NCI-H226 (cell line): ENCODE results near the gene C20orf202.
A peak's percentile ranks its signal among the peaks of the same experiment; 100 is the strongest.

Source experiments
- DNase-seq: peaks from one replicate; pipeline ENCODE4 v3.0.0-alpha.2; 2015

Gene C20orf202

DNA sequence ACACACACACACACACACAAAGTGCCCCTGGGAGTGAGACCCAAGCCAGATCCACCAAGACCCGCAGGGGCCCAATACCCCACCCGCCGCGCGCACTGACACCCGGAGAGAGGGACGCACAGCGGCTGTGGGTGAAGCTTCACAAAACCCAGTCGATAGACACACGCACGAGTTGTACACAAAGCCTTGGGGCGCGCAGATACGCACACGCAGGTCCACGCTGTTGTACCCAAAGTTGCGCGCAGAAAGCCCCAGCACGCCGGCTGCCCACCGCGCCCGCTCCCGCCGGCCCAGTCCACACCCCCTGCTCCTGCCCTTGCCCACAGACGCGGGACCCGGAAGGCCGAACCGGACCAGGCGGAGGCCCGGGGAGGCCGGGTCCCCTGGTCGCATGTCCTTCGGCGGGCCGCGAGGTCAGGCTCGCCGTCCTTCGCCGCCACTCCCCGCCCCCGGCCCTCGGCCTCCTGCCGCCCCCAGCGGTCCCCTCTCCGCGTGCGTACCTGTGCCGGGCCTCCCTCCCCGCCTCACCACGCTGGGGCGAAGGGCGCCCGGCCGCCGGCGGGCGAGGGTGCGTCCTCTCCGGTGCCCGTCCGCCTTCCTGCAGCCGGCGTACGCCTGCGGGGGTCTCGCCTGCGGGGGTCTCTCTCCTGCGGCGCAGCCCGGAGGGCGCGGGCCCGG, 18.5 kb upstream of the C20orf202 start, which contains the start of gene TMEM74B:
Gene TMEM74B, minus strand, starts transcription at position 344 of the 678 bp plus-strand sequence. CDS start 1,180 bp downstream, outside the sequence.
- no peak for DNase-seq

DNA sequence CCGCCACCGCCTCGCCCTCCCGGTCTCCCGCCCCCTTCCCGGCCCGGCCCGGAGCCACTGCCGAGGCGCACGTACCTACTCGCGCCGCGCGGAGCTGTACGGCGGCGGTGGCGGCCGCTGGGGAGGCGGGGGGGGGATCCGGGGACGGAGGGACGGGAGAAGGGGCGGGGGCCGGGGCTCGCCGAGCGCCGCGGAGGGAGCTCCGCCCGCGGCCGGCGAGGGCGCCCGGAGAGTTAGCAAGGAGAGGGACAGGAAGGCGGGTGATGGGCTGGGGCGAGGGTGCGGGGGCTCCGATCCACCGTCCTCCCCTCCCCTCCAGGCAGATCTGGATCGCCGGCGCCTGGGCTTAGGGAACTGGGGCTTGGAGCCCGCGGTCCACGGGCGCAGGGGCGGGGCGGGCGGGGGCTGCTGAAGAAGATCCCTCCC, 17.9 kb upstream of the C20orf202 start:
- no peak for DNase-seq

DNA sequence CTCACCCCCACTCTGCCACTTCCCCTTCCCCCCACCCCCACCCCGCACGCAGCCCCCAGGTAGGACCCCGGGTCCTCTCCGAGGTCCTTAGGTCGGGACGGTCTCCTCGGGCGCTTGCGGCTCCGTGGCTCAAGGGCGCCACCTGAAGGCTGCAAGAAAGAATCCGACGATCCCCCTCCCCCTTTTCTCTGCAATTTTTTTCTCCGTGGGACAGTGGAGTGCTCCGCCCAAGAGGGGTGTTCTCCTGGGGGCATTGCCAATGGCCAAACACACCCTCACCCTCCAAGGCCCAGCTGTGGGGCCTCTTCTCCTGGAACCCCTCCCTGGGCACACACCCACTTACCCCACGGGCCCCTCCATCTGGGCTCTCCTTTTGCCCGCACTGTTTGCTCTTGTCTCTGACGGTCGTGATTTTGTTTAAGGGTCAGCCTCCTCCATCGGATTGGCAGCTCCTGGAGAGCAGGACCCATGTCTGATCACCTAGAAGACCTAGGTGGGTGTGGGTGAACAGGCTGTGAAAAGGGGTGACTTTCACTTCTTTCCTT, 17.4 kb upstream of the C20orf202 start:
- DNase-seq: peak; percentile 5

DNA sequence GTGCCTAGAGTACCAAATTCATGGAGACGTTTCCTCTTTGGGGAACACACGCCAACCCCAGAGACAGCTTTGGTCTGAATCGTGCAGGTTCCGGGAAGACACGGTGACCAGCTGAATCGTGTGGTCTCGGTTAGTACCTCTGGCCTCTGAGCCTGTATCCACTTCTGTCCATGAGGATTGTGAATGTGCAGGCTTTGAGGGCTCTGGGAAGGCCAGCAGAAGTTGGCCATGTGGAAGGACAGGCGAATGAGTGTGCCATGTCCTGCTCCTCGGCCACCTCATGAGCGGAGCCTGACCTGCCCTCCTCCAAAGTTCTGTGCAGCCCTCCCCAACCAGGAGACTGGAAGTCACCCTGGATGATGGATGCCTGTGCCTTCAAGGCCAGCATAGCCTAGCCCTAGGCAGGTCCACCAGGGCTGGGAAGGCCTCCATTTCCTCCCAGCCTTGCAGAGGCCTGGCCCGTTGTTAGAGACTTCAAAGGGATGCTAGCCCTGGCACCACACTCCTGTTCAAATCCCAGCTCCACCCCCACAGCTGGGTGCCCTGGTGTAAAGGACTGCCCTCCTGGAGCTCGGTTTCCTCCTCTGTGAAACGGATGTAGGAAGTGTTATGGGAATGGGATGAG, 16.8 kb upstream of the C20orf202 start:
- no peak for DNase-seq

DNA sequence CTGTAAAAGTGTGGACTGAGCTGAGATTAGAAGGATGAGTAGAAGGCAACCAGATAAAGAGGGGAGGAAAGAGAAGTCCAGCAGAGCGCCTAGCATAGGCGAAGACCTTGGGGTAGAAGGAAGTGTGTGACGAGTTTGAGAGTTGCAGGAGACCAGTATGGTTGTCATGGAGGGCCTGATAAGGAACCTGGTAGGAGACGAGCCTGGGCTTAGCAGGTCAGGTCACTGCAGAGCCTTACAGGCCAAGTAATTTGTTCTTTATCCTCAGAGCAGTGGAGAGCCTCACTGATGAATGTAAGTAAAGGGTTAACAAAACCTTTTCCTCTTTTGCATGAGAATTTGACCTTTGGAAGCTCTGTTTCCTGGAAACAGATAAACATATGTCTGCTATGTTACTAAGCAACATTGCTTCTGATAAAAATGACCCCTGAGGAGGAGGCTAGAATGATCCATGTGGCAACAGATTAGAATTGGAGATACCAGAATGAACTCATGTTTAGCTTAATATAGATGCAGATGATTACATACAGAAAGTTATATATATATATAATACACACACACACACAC, 15.6 kb upstream of the C20orf202 start:
- no peak for DNase-seq

DNA sequence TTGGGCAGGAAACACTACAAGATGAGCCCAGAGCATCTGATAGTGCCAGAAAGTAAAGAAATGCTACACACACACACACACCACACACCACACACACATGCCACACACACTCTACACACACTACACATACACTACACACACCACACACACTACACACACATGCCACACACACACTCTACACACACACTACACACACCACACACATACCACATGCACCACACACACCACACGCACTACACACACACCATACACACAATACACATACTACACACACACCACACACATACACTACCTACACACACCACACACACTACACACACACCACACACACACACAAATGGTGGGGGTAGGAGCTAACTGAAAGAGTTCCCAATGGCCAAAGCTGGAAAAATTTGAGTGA, 14.9 kb upstream of the C20orf202 start:
- no peak for DNase-seq

DNA sequence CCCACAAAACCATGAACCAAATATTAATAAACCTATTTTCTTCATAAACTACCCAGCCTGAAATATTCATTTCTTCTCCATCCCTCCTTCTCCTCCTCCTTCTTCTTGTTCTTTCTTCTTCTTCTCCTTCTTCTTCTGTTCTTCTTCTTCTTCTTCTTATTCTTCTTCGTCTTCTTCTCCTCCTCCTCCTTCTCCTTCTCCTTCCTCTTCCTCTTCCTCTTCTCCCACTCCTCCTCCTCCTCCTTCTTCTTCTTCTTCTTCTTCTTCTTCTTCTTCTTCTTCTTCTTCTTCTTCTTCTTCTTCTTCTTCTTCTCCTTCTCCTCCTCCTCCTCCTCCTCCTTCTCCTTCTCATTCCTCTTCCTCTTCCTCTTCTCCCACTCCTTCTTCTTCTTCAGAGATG, 13.4 kb upstream of the C20orf202 start:
- no peak for DNase-seq

DNA sequence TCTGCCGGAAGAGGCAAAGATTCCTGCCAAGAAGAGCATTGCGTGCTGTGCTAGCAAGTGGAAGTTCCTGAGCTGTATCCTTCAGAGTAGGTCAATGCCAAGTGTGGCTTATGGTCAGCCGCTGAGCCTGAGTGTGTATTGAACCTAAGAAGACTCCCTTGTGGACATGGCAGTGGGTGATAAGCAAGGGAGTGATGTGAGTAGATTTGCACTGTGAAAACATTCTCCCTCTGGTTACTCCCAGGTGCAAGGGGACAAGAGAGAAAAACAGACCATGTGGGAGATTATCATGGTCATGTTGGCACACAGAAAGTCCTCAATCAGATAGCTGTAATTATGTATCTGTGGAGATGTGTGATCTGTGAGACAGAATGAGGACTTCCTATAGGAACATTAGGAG, 12.4 kb upstream of the C20orf202 start:
- no peak for DNase-seq

DNA sequence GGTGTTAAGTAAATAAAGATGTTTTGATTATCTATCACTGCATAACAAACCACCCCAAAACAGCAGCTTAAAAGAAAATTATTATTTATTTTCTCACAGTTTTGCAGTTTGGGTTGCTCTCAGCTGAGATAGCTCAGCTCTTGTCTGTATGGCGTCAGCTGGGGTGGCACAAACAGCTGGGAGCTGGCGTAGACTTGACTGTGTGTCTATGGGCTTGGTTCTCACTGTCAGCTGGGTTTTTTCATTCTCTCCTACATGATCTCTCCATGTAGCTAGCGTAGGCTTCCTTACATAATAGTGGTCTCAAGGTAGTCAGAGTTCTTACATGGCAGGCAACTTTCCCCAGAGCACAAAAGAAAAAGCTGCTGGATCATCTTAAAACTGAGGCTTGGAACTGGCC, 12.0 kb upstream of the C20orf202 start:
- no peak for DNase-seq

DNA sequence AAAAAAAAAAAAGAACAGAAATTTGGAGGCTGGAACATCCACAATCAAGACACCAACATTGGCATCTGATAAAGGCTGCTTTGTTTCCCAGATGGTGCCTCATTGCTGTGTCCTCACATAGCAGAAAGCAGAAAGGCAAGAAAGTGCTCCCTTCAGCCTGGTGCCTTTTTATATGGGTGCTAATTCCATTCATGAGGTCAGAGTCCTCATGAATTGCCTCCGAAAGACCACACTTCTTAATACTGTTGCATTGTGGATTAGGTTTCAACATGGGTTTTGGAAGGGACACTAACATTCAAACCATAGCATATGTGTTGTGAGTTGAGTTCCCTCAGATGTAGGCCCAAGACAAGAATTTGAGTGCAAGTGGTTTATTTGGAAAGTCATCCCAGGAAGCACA, 8.0 kb upstream of the C20orf202 start:
- no peak for DNase-seq

DNA sequence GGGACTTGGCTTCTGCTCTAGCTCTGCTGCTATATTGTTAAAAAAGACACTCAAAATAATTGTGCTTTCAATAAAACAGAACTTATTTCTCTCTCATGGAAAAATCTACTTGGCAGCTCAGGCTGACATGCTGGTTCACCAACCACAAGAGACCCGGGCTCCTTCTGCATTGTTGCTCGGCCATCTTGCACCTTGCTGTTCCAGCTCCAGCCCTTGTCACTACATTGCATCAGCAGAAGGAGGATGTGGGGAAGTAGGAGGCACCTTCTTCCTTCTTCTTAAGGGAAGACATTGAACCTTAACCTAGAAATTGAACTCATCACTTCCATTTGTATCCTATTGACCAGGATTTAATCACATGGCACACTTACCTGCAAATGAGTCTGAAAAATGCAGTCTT, 6.6 kb upstream of the C20orf202 start:
- no peak for DNase-seq

DNA sequence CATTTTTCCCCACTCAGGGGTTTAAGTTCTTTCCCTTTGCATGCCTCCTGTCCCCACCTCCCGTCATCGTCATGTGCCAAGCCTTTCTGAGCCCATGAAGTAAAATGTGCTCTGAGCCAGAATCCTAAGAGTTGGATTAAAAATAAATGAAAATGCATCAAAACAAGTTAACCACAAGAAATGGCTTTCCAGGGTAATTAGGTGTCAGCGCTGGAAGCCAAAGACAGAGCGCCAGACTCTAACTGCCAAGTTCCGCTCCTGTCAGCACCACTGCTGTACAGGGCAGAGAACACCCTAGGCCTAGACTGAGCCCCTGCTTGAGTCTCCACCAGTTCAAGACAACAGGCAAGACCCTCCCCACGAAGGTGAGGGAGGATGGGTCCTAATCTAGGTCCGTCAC, 5.5 kb upstream of the C20orf202 start:
- no peak for DNase-seq

DNA sequence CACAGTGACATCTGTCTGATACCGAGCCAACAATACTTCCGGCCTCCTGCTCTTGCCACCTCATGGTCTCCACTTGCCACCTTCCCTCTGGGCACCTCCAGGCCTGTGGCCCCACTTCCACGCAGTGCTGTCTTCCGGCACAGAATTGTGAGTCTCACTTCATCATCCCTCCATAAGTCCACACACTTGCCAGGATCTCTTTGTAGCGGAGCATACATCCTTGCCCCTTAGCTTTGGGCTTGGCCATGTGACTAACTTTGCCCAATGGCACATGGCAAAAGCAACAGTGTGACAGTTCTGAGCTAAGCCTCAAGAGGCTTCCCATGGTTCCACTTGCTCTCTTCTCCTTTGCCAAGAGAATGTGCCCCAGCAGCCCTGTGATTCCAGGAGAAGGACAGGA, 4.5 kb upstream of the C20orf202 start:
- no peak for DNase-seq

DNA sequence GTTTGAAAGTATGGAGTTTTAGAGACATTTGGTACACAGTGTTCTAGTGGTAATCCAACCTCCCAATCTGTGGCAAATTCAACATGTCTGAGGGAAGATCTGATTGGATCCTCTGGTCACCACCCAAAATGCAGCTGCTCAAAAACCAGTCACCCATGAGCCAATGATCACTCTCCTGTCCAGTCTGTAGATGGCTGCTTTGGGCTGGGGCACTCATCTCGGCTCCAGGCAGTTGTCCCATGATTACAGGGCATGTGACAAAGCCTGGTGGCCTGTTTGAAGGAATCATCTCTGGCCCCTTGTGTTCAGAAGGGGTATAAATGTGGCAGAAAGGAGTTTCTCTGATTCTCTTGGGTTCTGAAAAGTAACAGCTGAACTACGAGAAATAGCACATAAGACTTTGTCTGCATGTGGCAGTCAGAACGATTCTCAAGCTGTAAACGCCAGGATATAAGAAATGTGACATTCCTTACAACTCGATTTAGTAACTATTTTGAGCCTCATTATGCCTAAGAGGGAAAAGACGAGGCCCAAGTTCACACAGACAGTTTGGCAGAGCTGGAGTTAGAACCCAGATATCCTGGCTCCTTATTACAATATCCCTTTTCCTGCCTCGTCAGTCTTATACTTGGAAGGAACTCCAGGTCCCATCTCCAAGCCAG, 3.9 kb upstream of the C20orf202 start:
- DNase-seq: no peak

DNA sequence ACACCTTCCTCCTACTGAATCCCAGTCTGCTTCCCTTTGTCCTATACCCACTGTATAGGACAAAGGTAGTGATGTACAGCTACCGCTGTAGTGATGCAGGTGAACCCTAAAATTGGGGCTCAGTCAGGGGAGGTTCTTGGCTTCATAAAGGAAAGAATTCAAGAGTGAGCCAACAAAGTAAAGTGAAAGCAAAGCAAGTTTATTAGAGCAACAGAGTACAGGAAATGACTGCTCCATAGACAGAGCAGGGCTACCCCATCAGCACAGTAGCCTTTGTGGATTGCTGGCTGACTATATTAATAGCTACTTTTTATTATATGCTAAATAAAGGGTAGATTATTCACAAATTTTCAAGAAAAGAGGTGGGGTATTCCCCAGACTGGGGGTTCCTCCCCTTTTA, 3.3 kb upstream of the C20orf202 start:
- DNase-seq: no peak

DNA sequence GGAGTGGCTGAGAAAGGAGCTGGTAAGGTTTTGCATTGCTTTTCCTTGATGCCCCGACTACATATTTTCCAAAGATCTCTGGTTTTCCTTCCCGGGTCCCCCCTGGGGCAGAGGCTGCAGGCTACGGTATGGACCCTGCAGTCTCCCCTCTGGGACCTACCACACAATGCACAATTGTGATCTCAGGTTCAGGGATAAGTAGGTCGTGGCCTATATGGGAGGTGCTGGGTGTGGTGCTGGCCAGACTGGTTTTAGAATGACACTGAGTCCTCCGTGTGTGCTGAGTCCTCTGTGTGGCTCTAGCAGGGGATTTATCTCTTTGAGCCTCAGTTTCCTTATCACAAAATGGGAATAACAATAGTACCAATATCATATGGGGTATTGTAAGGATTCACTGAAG, 376 bp downstream of the C20orf202 start:
- no peak for DNase-seq

DNA sequence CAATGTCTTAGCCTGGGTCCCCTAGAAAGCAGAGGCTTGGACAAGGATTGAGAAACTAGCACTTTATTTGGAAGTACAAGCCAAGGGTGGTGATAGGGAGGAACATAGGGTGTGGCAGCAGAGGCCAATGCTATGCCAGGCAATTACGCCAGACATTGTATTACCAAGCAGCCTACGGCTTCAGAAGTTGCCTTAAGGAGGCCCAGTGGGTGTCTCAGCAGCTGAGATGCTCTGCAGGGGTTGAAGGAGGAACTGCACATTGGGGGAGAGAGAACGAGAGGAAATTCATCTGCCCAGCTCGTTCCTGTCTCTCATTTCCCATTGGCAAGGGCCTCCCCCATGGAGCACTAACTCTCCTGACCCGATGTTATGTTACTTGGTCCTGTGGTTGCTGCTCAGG, 859 bp downstream of the C20orf202 start:
- DNase-seq: no peak

DNA sequence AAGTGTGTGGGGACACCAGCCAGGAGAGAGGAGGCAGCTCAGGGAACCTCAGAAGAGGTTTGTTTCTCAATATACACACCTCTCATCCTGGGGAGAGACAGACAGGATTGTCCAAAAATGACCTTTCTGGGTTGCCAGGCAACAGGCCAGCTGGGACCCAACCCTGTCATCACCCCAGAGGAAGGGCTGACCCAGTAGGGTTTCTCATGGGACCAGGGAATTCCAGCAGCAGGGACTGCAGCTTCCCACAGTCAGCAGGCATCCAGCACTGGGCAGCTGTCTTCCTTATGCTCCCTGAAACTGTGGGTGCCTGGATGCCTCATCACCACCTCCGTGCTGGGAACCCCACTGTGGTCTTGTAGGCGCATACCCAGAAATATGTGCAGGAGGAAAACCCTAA, 1.3 kb downstream of the C20orf202 start:
- no peak for DNase-seq

DNA sequence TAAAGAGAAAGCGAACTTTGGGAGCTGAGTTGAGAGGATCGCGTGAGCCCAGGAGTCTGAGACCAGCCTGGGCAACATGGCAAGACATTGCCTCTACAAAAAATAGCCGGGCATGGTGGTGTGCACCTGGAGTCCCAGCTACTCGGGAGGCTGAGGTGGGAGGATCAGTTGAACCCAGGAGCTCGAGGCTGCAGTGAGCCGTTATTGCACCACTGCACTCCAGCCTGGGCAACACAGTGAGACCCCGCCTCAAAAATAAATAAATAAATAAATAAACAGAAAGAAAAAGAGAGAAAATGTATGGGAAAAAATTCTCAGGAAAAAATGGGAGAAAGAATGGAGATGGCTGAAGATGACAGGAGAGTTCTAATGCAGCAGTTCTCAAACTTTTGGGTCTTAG, 2.5 kb downstream of the C20orf202 start:
- DNase-seq: no peak

DNA sequence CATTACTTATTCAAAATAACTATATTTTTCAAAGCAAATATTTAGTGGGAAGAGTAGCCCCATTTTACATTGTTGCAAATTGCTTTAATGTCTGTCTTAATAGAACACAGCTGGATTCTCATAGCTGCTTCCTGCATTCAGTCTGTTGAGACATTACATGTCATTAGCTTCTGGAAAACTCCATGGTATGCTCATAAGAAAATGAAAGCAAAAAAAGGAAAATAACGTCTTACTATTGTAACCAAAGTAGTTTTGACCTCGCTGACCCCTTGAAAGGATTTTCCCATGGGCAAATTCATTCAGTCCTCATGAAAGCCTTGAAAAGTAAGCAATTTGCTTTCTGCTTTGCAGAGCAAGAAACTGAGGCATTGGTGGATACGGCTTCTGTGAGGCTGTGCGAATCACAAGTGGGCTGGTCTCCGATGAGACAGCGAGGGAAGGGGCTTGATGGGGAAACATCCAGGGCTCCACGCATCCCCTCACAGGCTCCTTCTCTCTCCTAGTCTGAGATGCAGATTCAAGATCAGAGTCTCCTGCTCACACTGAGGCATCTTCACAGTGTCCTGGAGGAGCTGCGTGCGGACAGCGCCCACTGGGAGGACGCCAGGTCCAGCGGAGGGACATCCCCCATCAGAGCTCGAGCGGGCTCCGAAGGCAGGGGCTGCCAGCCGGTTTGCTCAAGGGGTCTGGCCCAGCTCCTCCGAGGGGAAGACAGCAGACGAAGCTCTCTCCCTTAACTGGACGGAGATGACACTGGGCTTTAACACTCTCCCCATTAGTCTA, 3.3 kb downstream of the C20orf202 start:
- no peak for DNase-seq

DNA sequence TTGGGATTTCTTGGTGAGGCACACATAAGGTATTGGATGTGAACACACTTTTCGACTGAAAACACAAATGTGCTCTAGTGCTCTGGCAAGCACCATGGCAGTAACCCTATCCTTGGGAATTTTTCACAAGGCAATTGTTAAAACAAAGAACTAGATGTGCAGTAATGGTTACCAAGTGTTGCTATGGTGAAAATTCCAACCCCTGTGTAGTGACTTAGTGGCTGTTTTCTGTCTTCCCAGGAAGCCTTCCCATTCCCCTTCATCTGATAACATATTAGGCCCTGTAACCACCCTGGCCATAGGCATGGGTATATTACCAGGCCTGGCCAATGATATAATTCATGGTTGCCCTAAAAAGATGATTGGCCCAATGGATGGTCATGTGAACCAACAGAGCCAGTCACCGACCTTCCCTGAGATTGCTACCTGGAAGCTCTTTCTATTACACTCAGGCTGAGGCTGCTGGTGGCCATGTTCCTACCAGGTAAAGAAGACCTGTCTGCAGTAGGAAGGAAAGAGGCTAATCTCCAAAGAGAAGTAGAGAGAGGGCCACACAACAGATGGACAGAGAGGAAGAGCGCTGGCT, 4.1 kb downstream of the C20orf202 start:
- no peak for DNase-seq
